Naive thymus-derived CD8-positive, alpha-beta T cell (primary cell): Measurements from ENCODE around the gene ZIC2. TPM values are rescaled to one million over a fixed set of nuclear protein-coding genes. Genes with fewer than 3 reads are reported as not detected.
"Not testable (repeated sequence)": the region's sequence is repeated elsewhere in the genome, so short reads cannot be mapped to it uniquely, and the experiment has no call there.

ENCODE experiments used
- ATAC-seq, 2 donors: fragments of 150-1000 bp; cut with Tn5 transposase in 1 of 2; sonication (Bioruptor Pico), chemical (Tn5 transposase) in 1 of 2; 1 replicate in 1 of 2; 2 replicates in 1 of 2; pipeline ENCODE4 v1.10.0; 2021; ENCODE audit warnings: mild to moderate bottlenecking in 2 of 2, moderate library complexity in 2 of 2
- POLR2A ChIA-PET: fragments of 350-600 bp; sonication (Branson Sonifier 250); formaldehyde crosslinking; loops from one replicate; lab custom pipeline; 2021; ENCODE audit warnings: antibody characterized with exemption; lab: Charles Lee
- DNase-seq, 10 donors: peaks; one replicate each; pipeline versions ENCODE4 v3.0.0 to v3.0.0-alpha.2; 2020 to 2022
- H3K27ac Mint-ChIP-seq, 10 donors: one replicate each; pipeline ENCODE4 v1.8.0; 2020 to 2022; ENCODE audit warnings: mild to moderate bottlenecking in 10 of 10, mixed read lengths in 10 of 10, moderate library complexity in 4 of 10, inconsistent platforms in 1 of 10
- H3K27me3 Mint-ChIP-seq, 5 donors: one replicate each; pipeline ENCODE4 v1.8.0; 2021 to 2022; ENCODE audit warnings: mixed read lengths in 5 of 5
- H3K36me3 Mint-ChIP-seq, 3 donors: one replicate each; pipeline ENCODE4 v1.8.0; 2020 to 2022; ENCODE audit warnings: mixed read lengths in 3 of 3, mild to moderate bottlenecking in 2 of 3, inconsistent platforms in 1 of 3
- H3K4me1 Mint-ChIP-seq, 4 donors: one replicate each; pipeline ENCODE4 v1.8.0; 2021 to 2022; ENCODE audit warnings: mixed read lengths in 4 of 4
- H3K4me3 Mint-ChIP-seq, 10 donors: one replicate each; pipeline ENCODE4 v1.8.0; 2020 to 2022; ENCODE audit warnings: mild to moderate bottlenecking in 10 of 10, mixed read lengths in 10 of 10, moderate library complexity in 6 of 10, inconsistent platforms in 1 of 10
- H3K9me3 Mint-ChIP-seq, 9 donors: one replicate each; pipeline ENCODE4 v1.8.0; 2020 to 2022; ENCODE audit warnings: mixed read lengths in 9 of 9, mild to moderate bottlenecking in 3 of 9, inconsistent platforms in 1 of 9, moderate library complexity in 1 of 9
- polyA plus RNA-seq, 3 donors: library from polyadenylated mRNA; unstranded; fragments of 300-500 nt; fragmentation: Illumina TruSeq; gene quantifications; one replicate each; pipeline ENCODE4 v1.2.3, GENCODE V29; 2021
- total RNA-seq, 8 experiments: library from RNA in 2 of 8; stranded (reverse) in 2 of 8; gene quantifications; one replicate each; pipeline ENCODE4 v1.2.3 and lab custom pipeline; 2021 to 2026

ZIC2 gene
- total and polyA plus RNA-seq, 5 experiments from 2014 or later = not detected

DNA sequence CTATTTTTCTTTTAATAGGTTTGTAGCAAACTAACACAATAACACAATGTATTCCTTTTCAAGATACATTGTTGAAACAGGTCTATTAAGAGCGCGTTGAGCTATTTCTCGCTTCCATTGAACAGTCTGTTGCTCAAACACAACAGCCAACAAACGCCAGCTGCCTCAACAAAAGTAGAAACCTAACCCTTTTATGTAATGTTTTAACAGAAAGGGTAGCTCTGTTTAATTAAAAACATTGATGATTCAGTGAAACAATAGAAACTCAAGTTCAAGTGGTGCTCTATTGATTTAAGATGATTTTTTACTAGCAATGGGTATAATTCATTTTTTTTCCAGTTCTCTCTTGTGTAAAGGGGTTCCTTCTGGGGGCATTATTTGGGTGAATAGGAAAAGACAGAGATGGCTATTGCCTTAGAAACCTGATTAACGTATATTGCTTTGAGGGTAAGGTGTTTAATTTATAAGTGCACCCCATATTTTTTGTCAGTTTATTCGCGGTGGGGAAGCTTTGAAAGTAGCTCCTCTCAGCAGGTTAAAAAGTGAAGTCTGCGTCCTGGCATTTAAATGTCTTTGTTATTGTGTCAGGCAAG, 14.9 kb downstream of the ZIC2 start:
- Mint-ChIP-seq H3K4me3 (peak overlapping the region in 2 of 10 donors; percentile 22 to 61), H3K4me1 (peaks cover 3 to 10% (median 5%) of the 10 kb centered on the region in 4 donors), H3K36me3 (peaks cover 4 to 39% (median 12%) of the 10 kb centered on the region in 3 donors), H3K27me3 (peaks cover 62 to 95% (median 79%) of the 10 kb centered on the region in 5 donors), H3K27ac (peak overlapping the region in 3 of 10 donors; percentile 25 to 62 (median 48)), H3K9me3 (peaks cover 9 to 46% (median 21%) of the 10 kb centered on the region in 9 donors)
- POLR2A ChIA-PET = interaction anchor here (1.0 to 1.2 kb wide), 2 partner anchors 23 to 338 kb away, joined by 3 to 4 read pairs; no protein-coding TSS in a partner anchor
- DNase-seq (peak in 1 of 10 donors; percentile 17), ATAC-seq (no peak)

DNA sequence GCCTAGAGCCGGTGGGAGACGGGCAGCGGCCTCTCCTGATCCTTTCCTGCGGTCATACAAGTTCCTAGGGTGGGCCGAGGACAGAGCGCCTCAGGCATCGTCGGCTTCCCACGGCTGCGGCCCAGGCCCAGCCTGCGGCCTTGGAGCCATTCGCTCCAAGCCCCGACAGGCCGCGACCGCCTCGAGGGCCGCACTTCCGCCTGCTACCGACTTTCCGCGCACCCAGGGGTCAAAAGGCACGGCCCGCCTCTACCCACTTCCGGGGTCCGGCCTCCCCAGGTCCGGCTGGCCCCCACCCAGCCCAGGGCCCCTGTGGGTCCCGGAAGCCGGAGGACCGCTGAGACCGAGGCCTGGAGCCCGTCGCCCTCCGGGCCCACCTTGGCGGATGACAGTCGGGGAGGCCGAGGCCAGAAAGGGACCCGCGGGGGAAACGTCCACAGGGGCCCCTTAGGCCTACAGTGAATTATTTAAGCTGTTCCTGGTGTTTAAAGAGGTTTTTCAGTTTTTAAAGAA, 16.2 kb downstream of the ZIC2 start:
- Mint-ChIP-seq H3K4me1 (peaks cover 0 to 5% (median 3%) of the 10 kb centered on the region in 4 donors), H3K9me3 (peaks cover 9 to 38% (median 21%) of the 10 kb centered on the region in 9 donors), H3K27ac (no peak overlapping the region), H3K27me3 (peaks cover 58 to 95% (median 74%) of the 10 kb centered on the region in 5 donors), H3K4me3 (no peak overlapping the region), H3K36me3 (peaks cover 4 to 34% (median 11%) of the 10 kb centered on the region in 3 donors)
- ATAC-seq (no peak), DNase-seq (no peak)
- POLR2A ChIA-PET = no interaction called here

DNA sequence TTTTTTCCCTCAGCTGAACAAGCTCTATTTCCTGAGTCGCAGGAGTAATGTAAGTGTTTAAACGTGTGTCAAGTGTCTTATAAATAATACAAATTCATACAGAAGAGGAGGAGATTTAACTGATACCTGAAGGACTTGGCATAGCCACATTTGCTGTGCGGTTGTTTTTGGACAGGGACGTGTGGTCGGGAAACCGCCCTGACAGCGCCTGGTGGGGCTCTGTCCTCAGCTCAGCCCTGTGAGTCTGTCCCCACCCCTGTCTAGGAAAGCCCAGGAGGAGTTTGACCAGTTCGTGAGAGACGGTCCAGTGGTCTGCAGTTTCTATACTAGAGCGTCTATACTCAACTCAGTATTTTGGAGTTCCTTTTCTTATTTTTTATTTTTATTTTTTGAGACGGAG, 16.7 kb downstream of the ZIC2 start:
- ATAC-seq (no peak), DNase-seq (no peak)
- Mint-ChIP-seq H3K9me3 (peaks cover 10 to 37% (median 19%) of the 10 kb centered on the region in 9 donors), H3K4me1 (peaks cover 0 to 5% (median 3%) of the 10 kb centered on the region in 4 donors), H3K27ac (no peak overlapping the region), H3K36me3 (peaks cover 4 to 34% (median 11%) of the 10 kb centered on the region in 3 donors), H3K27me3 (peaks cover 57 to 95% (median 72%) of the 10 kb centered on the region in 5 donors), H3K4me3 (no peak overlapping the region)
- POLR2A ChIA-PET = no interaction called here

DNA sequence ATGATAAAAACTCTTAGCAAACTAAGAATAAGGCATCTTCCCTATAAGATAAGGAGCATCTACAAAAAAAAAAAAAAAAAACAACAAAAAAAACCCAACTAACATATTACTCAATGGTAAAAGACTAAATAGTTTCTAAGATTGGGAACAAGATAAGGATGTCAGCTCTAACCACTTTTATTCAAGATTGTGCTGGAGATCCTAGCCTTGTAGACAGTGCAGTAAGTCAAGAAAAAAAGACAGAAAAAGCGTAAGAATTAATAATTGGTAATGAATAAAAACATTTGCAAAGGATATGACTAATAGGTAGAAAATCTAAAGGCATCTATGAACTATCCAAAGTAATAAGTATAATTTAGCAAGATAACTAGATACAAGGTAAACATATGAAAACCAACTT, 33.0 kb downstream of the ZIC2 start:
- Mint-ChIP-seq H3K27ac (no peak overlapping the region), H3K27me3 (peaks cover 7 to 25% (median 17%) of the 10 kb centered on the region in 5 donors), H3K36me3 (peaks cover 0 to 3% (median 0%) of the 10 kb centered on the region in 3 donors), H3K4me3 (no peak overlapping the region), H3K9me3 (peaks cover 0 to 10% (median 0%) of the 10 kb centered on the region in 9 donors), H3K4me1 (no peaks in the 10 kb centered on the region)
- POLR2A ChIA-PET = no interaction called here
- DNase-seq = no peak
- ATAC-seq = no peak

DNA sequence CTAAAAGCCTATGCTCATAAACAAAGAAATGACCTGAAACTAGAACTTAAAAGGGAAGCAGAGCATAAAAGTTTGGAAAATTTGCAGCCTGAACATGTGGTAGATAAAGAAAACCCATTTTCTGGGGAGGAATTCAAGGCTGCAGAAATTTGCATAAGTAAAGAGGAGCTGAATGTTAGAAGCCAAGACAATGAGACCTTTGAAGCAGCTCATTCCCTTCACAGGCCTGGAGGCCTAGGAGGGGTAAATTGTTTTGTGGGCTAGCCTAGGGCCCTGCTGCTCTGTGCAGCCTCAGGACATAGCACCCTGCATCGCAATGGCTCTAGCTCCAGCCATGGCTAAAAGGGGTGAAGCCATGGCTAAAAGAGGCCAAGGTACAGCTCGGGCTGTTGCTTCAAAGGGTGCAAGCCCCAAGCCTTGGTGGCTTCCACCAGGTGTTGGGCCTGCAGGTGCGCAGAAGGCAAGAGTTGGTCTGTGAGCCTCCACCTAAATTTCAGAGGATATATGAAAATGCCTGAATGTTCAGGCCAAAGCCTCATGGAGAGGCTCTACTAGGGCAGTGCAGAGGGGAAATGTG, 38.3 kb downstream of the ZIC2 start:
- peak overlapping the region in 1 of 10 donors; percentile 31 for H3K27ac Mint-ChIP-seq
- H3K9me3 Mint-ChIP-seq = peaks cover 0 to 9% (median 0%) of the 10 kb centered on the region in 9 donors
- DNase-seq (no peak), ATAC-seq (no peak)
- POLR2A ChIA-PET = no interaction called here
- peaks cover 3 to 7% (median 4%) of the 10 kb centered on the region in 5 donors for H3K27me3 Mint-ChIP-seq
- H3K4me1 Mint-ChIP-seq = no peaks in the 10 kb centered on the region
- peaks cover 0 to 5% (median 3%) of the 10 kb centered on the region in 3 donors for H3K36me3 Mint-ChIP-seq
- no peak overlapping the region for H3K4me3 Mint-ChIP-seq

DNA sequence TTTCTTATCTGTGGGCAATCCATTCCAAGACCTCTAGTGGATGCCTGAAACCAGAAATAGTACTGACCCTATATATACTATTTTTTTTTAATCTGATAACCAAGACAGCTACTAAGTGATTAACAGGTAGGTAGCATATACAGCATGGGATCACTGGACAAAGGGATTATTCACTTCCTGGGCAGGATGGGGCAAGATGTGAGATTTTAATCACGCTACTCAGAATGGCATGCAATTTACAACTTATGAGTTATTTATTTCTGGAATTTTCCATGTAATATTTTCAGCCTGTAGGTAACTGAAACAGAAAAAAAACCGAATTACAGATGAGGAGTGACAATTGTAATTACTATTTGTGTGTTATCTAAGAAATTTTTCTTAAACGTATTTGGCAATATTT, 41.2 kb downstream of the ZIC2 start:
- DNase-seq (no peak), ATAC-seq (no peak)
- POLR2A ChIA-PET = no interaction called here
- Mint-ChIP-seq H3K9me3 (peaks cover 0 to 9% (median 0%) of the 10 kb centered on the region in 9 donors), H3K27me3 (peaks cover 2 to 13% (median 6%) of the 10 kb centered on the region in 5 donors), H3K4me3 (no peak overlapping the region), H3K27ac (no peak overlapping the region), H3K4me1 (no peaks in the 10 kb centered on the region), H3K36me3 (peaks cover 0 to 5% (median 3%) of the 10 kb centered on the region in 3 donors)

DNA sequence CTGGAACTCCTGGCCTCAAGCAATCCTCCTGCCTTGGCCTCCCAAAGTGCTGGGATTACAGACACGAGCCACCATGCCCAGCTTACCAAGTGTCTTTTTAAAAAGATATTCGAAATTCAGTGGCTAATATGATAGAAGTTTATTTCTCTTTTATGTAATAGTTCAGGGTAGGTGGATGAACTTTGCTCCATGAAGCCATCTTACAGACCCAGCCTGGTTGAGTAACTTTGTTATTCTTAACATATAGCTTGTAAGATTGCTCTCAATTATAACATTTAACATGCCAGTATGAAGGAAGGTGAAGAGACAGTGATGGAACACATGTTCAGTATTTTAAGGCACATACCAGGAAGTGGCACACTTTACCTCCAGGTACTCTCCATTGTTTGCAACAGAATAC, 42.4 kb downstream of the ZIC2 start:
- peaks cover 0 to 9% (median 0%) of the 10 kb centered on the region in 9 donors for H3K9me3 Mint-ChIP-seq
- POLR2A ChIA-PET = no interaction called here
- H3K4me1 Mint-ChIP-seq = no peaks in the 10 kb centered on the region
- no peak overlapping the region for H3K4me3 Mint-ChIP-seq
- no peak for ATAC-seq
- DNase-seq = no peak
- peaks cover 0 to 5% (median 2%) of the 10 kb centered on the region in 3 donors for H3K36me3 Mint-ChIP-seq
- no peak overlapping the region for H3K27ac Mint-ChIP-seq
- peaks cover 5 to 13% (median 6%) of the 10 kb centered on the region in 5 donors for H3K27me3 Mint-ChIP-seq

DNA sequence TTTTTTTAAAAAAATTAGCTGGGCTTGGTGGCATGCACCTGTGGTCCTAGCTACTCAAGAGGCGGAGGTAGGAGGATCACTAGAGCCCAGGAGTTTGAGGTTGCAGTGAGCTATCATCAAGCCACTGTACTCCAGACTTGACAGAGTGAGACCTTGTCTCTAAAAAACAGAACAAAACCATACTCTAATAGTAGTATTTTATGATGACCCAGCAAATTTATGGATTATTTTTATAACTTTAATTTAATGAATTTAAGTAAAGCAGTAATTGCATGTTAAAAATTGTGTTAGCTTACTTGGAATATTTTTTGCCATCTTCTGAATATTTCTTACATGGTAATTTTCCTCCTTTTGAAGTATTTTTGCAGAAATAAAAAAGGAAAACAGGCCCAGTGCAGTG, 48.3 kb downstream of the ZIC2 start:
- Mint-ChIP-seq H3K36me3 (no peaks in the 10 kb centered on the region), H3K4me3 (no peak overlapping the region), H3K27me3 (peaks cover 6 to 14% (median 13%) of the 10 kb centered on the region in 5 donors), H3K27ac (no peak overlapping the region), H3K4me1 (no peaks in the 10 kb centered on the region), H3K9me3 (peaks cover 0 to 2% (median 0%) of the 10 kb centered on the region in 9 donors)
- POLR2A ChIA-PET = no interaction called here
- ATAC-seq (no peak), DNase-seq (no peak)

DNA sequence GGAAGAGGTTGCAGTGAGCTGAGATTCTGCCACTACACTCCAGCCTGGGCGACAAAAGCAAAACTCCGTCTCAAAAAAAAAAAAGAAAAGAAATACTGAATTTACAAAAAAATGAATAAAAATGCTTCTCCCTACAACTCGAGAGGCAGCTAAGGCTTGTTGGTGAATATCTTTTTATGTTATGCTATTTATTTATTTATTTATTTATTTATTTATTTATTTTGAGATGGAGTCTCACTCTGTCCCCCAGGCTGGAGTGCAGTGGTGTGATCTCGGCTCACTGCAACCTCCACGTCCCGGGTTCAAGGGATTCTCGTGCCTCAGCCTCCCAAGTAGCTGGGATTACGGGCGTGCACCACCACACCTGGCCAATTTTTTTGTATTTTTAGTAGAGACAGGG, 51.1 kb downstream of the ZIC2 start:
- POLR2A ChIA-PET, H3K27ac Mint-ChIP-seq, ATAC-seq, H3K4me1 Mint-ChIP-seq, DNase-seq, H3K36me3 Mint-ChIP-seq, H3K4me3 Mint-ChIP-seq, H3K9me3 Mint-ChIP-seq: not testable (repeated sequence)
- H3K27me3 Mint-ChIP-seq = peaks cover 0 to 13% (median 11%) of the 10 kb centered on the region in 5 donors

DNA sequence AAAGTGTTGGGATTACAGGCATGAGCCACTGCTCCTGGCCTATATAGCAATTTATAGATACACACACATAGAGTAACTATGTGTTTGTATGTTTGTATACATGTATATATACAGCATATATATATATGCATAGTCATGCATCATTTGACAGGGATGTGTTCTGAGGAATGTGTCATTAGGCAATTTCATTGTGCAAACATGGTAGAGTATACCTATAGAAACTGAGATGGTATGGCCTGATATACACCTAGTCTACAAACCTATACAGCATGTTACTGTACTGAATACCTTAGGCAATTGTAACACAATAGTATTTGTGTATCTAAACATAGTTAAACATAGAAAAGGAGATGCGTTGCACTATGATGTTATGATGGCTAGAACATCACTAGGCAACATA, 54.4 kb downstream of the ZIC2 start:
- H3K4me3 Mint-ChIP-seq = no peak overlapping the region
- POLR2A ChIA-PET = interaction anchor here (0.6 kb wide), 1 partner anchor 166 kb away, joined by 4 read pairs; no protein-coding TSS in a partner anchor
- no peak for DNase-seq
- H3K9me3 Mint-ChIP-seq = peaks cover 0 to 1% (median 0%) of the 10 kb centered on the region in 9 donors
- H3K27ac Mint-ChIP-seq = no peak overlapping the region
- H3K36me3 Mint-ChIP-seq = no peaks in the 10 kb centered on the region
- H3K4me1 Mint-ChIP-seq = no peaks in the 10 kb centered on the region
- peaks cover 0 to 10% (median 6%) of the 10 kb centered on the region in 5 donors for H3K27me3 Mint-ChIP-seq
- no peak for ATAC-seq
